ENCODE measurements around the gene ACAP3.

DNA sequence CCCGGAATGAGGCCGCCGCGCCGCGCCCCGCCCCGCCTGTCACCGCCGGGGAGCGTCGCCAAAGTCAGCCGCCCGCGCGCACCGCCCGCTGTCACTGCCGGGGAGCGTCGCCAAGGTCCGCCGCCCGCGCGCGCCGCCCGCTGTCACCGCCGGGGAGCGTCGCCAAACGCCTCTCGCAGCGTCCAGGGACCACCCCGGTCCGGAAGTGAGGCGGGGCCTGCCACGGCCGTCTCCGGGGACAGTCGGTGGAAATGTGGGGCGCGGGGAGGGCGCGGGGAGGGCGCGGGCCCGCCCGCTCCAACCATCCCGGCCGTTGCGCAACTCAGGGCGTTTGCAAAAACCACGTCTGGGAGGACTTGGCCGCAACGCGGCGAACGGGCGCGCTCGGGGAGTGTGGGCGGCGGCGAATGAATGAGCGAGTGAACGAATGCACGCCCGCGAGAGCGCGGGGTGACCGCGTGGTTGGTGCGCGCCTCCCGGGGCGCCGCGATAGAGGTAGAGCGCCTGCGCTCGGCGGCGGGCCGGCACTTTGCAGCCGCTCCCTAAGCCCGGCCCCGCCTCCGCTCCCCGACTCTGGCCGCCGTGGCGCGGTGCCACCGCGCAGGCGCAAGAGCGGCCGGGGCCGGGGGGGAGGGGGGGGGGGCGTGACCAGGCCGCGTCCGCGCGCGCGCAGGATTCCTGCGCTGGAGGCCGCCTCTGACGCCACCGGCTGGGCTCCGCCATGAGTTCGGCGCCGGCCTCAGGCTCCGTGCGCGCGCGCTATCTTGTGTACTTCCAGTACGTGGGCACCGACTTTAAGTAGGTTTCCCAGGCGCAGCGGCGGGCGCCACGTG, at the start of gene ACAP3, which contains the start of gene PUSL1:
- TF ChIP-seq, protein P1, sequence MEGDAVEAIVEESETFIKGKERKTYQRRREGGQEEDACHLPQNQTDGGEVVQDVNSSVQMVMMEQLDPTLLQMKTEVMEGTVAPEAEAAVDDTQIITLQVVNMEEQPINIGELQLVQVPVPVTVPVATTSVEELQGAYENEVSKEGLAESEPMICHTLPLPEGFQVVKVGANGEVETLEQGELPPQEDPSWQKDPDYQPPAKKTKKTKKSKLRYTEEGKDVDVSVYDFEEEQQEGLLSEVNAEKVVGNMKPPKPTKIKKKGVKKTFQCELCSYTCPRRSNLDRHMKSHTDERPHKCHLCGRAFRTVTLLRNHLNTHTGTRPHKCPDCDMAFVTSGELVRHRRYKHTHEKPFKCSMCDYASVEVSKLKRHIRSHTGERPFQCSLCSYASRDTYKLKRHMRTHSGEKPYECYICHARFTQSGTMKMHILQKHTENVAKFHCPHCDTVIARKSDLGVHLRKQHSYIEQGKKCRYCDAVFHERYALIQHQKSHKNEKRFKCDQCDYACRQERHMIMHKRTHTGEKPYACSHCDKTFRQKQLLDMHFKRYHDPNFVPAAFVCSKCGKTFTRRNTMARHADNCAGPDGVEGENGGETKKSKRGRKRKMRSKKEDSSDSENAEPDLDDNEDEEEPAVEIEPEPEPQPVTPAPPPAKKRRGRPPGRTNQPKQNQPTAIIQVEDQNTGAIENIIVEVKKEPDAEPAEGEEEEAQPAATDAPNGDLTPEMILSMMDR (conservative IDR thresholded peaks at IDR 0.05; ENCODE audit: low read length): no peak
- TF ChIP-seq EZH2phosphoT487 (IDR thresholded peaks at IDR 0.05; ENCODE audit: borderline replicate concordance): no peak

Measured in Loucy (cell line).